Measurements from ENCODE around the gene TRAF1. TPM values are rescaled to one million over a fixed set of nuclear protein-coding genes. Genes with fewer than 3 reads are reported as not detected.
A peak's percentile ranks its signal among the peaks of the same experiment; 100 is the strongest.

TRAF1 gene
- total and polyA plus RNA-seq, 10 of the 15 experiments (the other 5 are each of a cell fraction or from before 2014, with no cell fraction given): 13.8 to 163 (median 128) TPM

GRCh38 chr9:120911295-120911837 lies 15.2 kb downstream of the TRAF1 start:
- ChIA-PET SMC1A (ENCODE audit: uncharacterized antibody, unreplicated experiment) (interaction anchor here (1.0 to 1.2 kb wide), 2 partner anchors 10 to 21 kb away, joined by 4 read pairs; no protein-coding TSS in a partner anchor), CTCF (no interaction called here), POLR2A (interaction anchor here (2.9 kb wide), 1 partner anchor 12 kb away, joined by 11 read pairs; no protein-coding TSS in a partner anchor), RAD21 (ENCODE audit: unreplicated experiment) (no interaction called here)
- Histone ChIP-seq H3K9me3 (replicated peaks; ENCODE audit: control insufficient read depth, insufficient read depth, low read length) (no peaks in the 10 kb centered on the region), H3K27ac (ENCODE audit: control insufficient read depth, insufficient read depth) (no peak overlapping the region), H4K20me1 (ENCODE audit: control insufficient read depth, insufficient read depth) (no peaks in the 10 kb centered on the region), H2AFZ (ENCODE audit: control insufficient read depth, low read depth, low read length) (no peak overlapping the region), H3K79me2 (ENCODE audit: control insufficient read depth, insufficient read depth, low read length) (peaks cover 19% of the 10 kb centered on the region), H3K27me3 (replicated peaks in 1 of 2; ENCODE audit: control insufficient read depth in 2 of 2, insufficient read depth in 2 of 2, low read length in 1 of 2) (no peaks in the 10 kb centered on the region), H3K4me3 (no peak overlapping the region), H3K9ac (ENCODE audit: control insufficient read depth, insufficient read depth, low read length) (no peak overlapping the region), H3K4me2 (ENCODE audit: control insufficient read depth, insufficient read depth) (no peak overlapping the region), H3K4me1 (ENCODE audit: control insufficient read depth, insufficient read depth, low read length) (0 out of 2 replicates have a peak, but pooled peaks cover 3% of the 10 kb centered on the region), H3K36me3 (ENCODE audit: control insufficient read depth in 2 of 2, insufficient read depth in 2 of 2, low read length in 1 of 2) (peaks cover 48 to 65% of the 10 kb centered on the region in 2 experiments)
- ATAC-seq: no peak
- WGBS (ENCODE audit: insufficient coverage, insufficient replicate concordance, low lambda C conversion rate, missing lambda C conversion rate): 87% methylated on average over 9 of the region's 9 CpGs
- BruUV-seq (replicated peaks): no TSS peak
- TF ChIP-seq PML (IDR thresholded peaks at IDR 0.05; ENCODE audit: low read length): no peak
- TF ChIP-seq POLR2AphosphoS5 (IDR thresholded peaks at IDR 0.05; ENCODE audit: low read length): peak; percentile 75
- no peak for FAIRE-seq
- in situ Hi-C loops (cut with MboI) (no loop called here), intact Hi-C loops (cut with micrococcal nuclease; ENCODE audit: unreplicated experiment) (no loop called here)
- no peak for DNase-seq (ENCODE audit: low read depth, low spot score)

- in situ Hi-C loops (cut with MboI) (no loop called here), intact Hi-C loops (cut with micrococcal nuclease; ENCODE audit: unreplicated experiment) (no loop called here)
- CTCF ChIA-PET: no interaction called here
- Histone ChIP-seq H2AFZ (ENCODE audit: control insufficient read depth, low read depth, low read length) (no peak overlapping the region), H3K4me1 (ENCODE audit: control insufficient read depth, insufficient read depth, low read length) (peaks cover 5% of the 10 kb centered on the region; the same call in 1 of the 2 replicates), H3K27ac (ENCODE audit: control insufficient read depth, insufficient read depth) (no peak overlapping the region), H3K4me3 (no peak overlapping the region), H3K4me2 (ENCODE audit: control insufficient read depth, insufficient read depth) (no peak overlapping the region), H3K36me3 (ENCODE audit: control insufficient read depth in 2 of 2, insufficient read depth in 2 of 2, low read length in 1 of 2) (peaks cover 49 to 65% of the 10 kb centered on the region in 2 experiments), H3K9me3 (replicated peaks; ENCODE audit: control insufficient read depth, insufficient read depth, low read length) (no peaks in the 10 kb centered on the region), H4K20me1 (ENCODE audit: control insufficient read depth, insufficient read depth) (no peaks in the 10 kb centered on the region), H3K9ac (ENCODE audit: control insufficient read depth, insufficient read depth, low read length) (no peak overlapping the region), H3K27me3 (replicated peaks in 1 of 2; ENCODE audit: control insufficient read depth in 2 of 2, insufficient read depth in 2 of 2, low read length in 1 of 2) (no peaks in the 10 kb centered on the region), H3K79me2 (ENCODE audit: control insufficient read depth, insufficient read depth, low read length) (peaks cover 15% of the 10 kb centered on the region)
- SMC1A ChIA-PET (ENCODE audit: uncharacterized antibody, unreplicated experiment): no interaction called here
- WGBS (ENCODE audit: insufficient coverage, insufficient replicate concordance, low lambda C conversion rate, missing lambda C conversion rate): 33% methylated on average over 3 of the region's 3 CpGs
- no TSS peak for BruUV-seq (replicated peaks)
- ATAC-seq (no peak), DNase-seq (ENCODE audit: low read depth, low spot score) (no peak), FAIRE-seq (no peak)
- POLR2A ChIA-PET: interaction anchor here (2.9 kb wide), 1 partner anchor 13 kb away, joined by 11 read pairs; no protein-coding TSS in a partner anchor
- no peak for TF ChIP-seq HSF1 (IDR thresholded peaks at IDR 0.05; ENCODE audit: low read depth, low read length)
- no peak for TF ChIP-seq EGR1 (IDR thresholded peaks at IDR 0.05; ENCODE audit: borderline replicate concordance in 1 of 2, low read depth in 2 of 2, low read length in 2 of 2)
- TF ChIP-seq EP300 (IDR thresholded peaks at IDR 0.05; ENCODE audit: borderline replicate concordance in 1 of 2, control insufficient read depth in 1 of 2, low read depth in 2 of 2, low read length in 2 of 2): no peak
- no peak for TF ChIP-seq MXI1 (IDR thresholded peaks at IDR 0.05; ENCODE audit: low read depth, low read length)
- TF ChIP-seq NFXL1 (IDR thresholded peaks at IDR 0.05; ENCODE audit: borderline replicate concordance): no peak
- no peak for TF ChIP-seq ZNF207 (IDR thresholded peaks at IDR 0.05; ENCODE audit: borderline replicate concordance)
- TF ChIP-seq SREBF2 (IDR thresholded peaks at IDR 0.05; ENCODE audit: low read length): no peak
- RAD21 ChIA-PET (ENCODE audit: unreplicated experiment): no interaction called here
Measured at GRCh38 chr9:120910643-120911042, 16.0 kb downstream of the TRAF1 start.
